Measurements from ENCODE around the gene CYP19A1. TPM values are rescaled to one million over a fixed set of nuclear protein-coding genes. Genes with fewer than 3 reads are reported as not detected.

Gene CYP19A1
- total and polyA plus RNA-seq, 9 of the 15 experiments (the other 6 are each of a cell fraction or from before 2014, with no cell fraction given) = 0.16 to 0.63 (median 0.47) TPM; not detected in 3

GRCh38 chr15:51368751-51369450 lies 30.5 kb upstream of the CYP19A1 start:
- in situ Hi-C loops (cut with MboI) = no loop called here
- Histone ChIP-seq H3K4me1 (replicated peaks in 1 of 2; ENCODE audit: control insufficient read depth in 2 of 2, insufficient read depth in 2 of 2, low read length in 2 of 2) (no peaks in the 10 kb centered on the region), H3K9ac (ENCODE audit: insufficient read depth in 1 of 2, low read depth in 2 of 2, low read length in 2 of 2) (no peak overlapping the region), H3K4me2 (ENCODE audit: insufficient read depth, low read length) (no peak overlapping the region), H4K20me1 (replicated peaks; ENCODE audit: control insufficient read depth, insufficient read depth, low read length) (0 out of 2 replicates have a peak, but pooled peaks cover 4% of the 10 kb centered on the region), H3K9me1 (ENCODE audit: control insufficient read depth, insufficient read depth, low read length) (no peaks in the 10 kb centered on the region), H3K27ac (ENCODE audit: extremely low read depth, low read depth, low read length) (no peak overlapping the region), H2AFZ (ENCODE audit: low read depth, low read length) (no peak overlapping the region), H3K79me2 (ENCODE audit: control insufficient read depth, insufficient read depth, low read length) (no peaks in the 10 kb centered on the region), H3K27me3 (ENCODE audit: control insufficient read depth in 2 of 2, insufficient read depth in 2 of 2, low read length in 2 of 2) (peaks cover 13 to 20% of the 10 kb centered on the region in 2 experiments), H3K9me3 (replicated peaks; ENCODE audit: control insufficient read depth, insufficient read depth, low read depth, low read length) (no peaks in the 10 kb centered on the region), H3K4me3 (no peak overlapping the region), H3K36me3 (ENCODE audit: control insufficient read depth, insufficient read depth, low read length) (no peaks in the 10 kb centered on the region)
- BruUV-seq (replicated peaks) = no TSS peak
- no peak for FAIRE-seq
- no peak for ATAC-seq
- intact Hi-C loops (cut with micrococcal nuclease) = no loop called here
- WGBS (ENCODE audit: insufficient coverage, low coverage, missing lambda C conversion rate) = 2% methylated on average over 3 of the region's 3 CpGs
- 0 out of 2 replicates have a peak, but pooled peaks have one; percentile 12 for TF ChIP-seq ZNF316 (IDR thresholded peaks at IDR 0.05)
- TF ChIP-seq ZBTB11 (CRISPR knock-in tag; IDR thresholded peaks at IDR 0.05) = no peak
- TF ChIP-seq HEY1 (CRISPR knock-in tag; IDR thresholded peaks at IDR 0.05; ENCODE audit: borderline replicate concordance) = no peak
- TF ChIP-seq LCOR (CRISPR knock-in tag; IDR thresholded peaks at IDR 0.05) = no peak
- peak; percentile 29; the same call in 1 of the 2 replicates for TF ChIP-seq MAFG (tag; conservative IDR thresholded peaks at IDR 0.05)
- TF ChIP-seq TCFL5 (CRISPR knock-in tag; conservative IDR thresholded peaks at IDR 0.05) = no peak
- TF ChIP-seq C11orf30 (IDR thresholded peaks at IDR 0.05; ENCODE audit: low read depth) = peak; percentile 22; the same call in 1 of the 2 replicates
- no peak for TF ChIP-seq SRF (CRISPR knock-in tag; IDR thresholded peaks at IDR 0.05)
- ChIA-PET CTCF (ENCODE audit: low intra/inter-chr PET ratio) (no interaction called here), POLR2A (interaction anchor here (0.8 kb wide), 1 partner anchor 39 kb away, joined by 4 read pairs; no protein-coding TSS in a partner anchor)
- no peak for DNase-seq (ENCODE audit: extremely low read depth in 1 of 4, low spot score in 3 of 4)

All from K562 (cell line).